ENCODE measurements around the gene NDUFA8.
A peak's percentile ranks its signal among the peaks of the same experiment; 100 is the strongest.

NDUFA8 gene

DNA sequence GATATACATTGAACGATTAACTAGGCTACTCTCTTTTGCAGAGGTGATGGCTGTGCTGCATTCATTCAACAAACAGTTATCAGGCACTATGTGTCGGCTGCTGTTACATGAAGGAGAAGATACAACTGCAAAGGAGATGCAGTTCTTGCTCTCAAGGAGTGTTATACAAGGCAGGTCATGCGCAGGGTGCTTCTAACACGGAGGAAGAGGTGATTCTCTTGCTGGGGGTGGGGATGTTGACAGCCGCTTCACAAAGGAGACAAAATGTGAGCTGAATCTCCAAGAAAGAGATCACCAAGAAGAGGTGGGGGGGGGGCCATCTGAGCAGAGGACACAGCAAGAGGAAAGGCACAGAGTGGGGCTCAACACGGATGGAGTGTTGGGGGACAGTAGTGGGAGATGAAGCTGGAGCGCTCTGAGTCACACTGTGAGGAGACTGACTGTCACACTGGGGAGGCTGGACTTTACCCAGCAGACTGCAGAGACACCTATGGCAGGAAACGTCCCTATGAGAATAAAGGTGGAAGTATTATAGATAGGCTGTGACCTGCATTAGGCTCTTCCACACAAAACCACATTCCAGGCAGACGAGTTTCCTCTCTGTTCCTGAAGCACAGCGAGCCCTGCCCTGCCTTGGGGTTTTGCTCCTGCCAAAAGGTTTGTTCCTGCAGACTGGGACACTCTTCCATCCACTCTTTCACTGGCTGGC lies 20.9 kb downstream of the NDUFA8 start:
- DNase-seq (ENCODE audit: extremely low read depth in 1 of 2, low read depth in 1 of 2): no peak

DNA sequence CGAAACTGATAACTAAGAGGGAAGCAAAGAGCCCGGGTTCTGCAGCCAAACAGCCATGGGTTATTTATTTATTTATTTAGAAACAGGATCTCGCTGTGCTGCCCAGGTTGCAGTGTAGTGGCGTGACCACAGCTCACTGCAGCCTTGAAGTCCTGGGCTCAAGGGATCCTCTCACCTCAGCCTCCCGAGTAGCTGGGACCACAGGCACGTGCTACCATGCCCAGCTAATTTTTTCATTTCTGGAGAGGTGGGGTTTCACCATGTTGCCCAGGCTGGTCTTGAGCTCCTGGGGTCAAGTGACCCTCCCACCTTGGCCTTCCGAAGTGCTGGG lies 24.1 kb downstream of the NDUFA8 start:
- no peak for DNase-seq (ENCODE audit: extremely low read depth in 1 of 2, low read depth in 1 of 2)

DNA sequence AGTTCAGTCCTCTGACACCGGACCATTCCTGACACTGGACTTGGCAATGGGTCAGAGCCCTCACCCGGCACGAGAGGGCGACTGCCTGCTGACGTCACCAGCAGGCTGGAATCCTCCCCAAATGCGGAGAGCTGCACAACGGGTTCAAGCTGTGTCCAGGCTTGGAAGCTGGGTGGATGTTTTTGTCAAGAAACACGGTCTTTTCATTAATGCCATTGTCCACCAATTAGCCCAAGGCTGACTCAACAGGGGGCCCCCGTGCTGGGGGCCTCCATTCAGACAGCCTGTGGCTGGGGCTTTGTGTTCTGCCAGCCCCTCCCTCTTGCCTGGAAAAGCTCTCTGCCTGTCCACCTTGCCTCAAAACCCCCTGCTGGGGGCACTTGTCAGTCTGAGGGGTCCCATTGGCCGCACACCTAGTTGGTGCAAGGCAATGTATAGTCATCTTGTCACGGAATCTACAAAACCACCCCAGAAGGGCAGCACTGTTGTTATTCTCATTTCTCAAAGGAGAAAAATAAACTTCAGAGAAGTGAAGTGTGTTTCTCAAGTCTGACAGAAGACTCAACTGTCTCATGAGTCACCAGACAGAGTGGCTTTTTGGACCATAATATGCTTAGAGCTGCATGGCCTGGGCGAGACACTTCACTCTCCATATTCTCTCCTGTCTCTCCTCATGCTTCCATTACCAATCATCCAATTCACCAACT lies 24.6 kb downstream of the NDUFA8 start:
- no peak for DNase-seq (ENCODE audit: extremely low read depth in 1 of 2, low read depth in 1 of 2)

DNA sequence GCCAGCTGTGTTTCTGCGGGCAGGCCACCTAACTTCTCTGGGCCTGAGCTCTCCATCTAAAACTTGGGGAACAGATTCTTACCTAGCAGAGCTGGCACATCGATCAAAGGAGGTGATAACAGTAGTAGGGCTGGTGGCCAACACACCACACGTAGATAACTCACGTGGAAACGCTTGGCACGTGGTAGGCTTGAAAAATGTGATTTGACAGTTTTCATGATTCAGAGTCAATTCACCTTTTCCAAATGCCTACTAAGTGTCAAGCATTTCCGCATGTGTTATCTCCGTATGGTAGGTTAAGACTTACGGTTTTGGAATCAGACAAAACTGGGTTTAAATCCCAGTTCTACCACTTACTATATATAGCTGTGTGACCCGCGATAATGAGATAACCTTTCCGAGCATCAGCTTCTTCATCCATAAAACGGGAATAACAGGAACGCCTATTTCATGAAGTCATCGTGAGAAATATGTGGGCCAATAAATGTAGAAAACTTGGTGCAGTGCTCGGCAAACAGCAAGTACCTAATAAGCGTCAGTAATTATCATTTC lies 25.5 kb downstream of the NDUFA8 start:
- DNase-seq (ENCODE audit: extremely low read depth in 1 of 2, low read depth in 1 of 2): no peak

DNA sequence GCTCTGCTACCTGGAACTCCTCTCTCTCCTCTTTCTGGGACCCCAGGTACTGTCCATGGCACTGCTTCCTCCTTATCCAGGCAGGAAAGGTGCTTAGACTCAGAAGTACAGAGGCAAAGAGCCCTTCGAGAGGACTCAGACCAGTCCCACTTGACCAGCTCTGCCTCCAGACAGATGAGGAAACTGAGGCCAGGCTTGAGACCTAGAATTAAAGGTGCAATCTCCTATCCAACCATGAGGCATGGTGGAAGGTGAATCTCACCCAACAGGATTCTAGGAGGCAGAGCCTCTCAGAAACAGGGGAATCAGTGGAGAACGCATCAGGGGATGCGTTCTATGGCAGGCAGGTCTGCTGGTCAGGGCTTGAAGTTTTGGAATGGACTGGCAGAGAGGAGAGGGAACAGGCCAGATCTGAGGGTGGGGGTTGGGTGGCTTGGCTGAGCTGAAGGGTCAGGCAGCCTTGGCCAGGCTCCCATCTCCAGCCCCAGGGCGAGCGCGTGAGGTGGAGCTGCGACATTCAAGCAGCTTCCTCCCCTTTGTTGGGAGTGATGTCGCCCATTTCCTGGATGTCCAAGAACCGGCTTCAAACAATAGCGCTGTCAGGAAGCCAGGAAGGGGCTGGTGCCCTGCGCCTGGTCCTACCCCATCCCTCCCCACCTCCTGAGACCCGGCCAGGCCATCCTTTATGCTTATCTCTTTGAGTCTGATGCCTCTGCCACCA lies 26.2 kb downstream of the NDUFA8 start:
- no peak for DNase-seq (ENCODE audit: extremely low read depth in 1 of 2, low read depth in 1 of 2)

DNA sequence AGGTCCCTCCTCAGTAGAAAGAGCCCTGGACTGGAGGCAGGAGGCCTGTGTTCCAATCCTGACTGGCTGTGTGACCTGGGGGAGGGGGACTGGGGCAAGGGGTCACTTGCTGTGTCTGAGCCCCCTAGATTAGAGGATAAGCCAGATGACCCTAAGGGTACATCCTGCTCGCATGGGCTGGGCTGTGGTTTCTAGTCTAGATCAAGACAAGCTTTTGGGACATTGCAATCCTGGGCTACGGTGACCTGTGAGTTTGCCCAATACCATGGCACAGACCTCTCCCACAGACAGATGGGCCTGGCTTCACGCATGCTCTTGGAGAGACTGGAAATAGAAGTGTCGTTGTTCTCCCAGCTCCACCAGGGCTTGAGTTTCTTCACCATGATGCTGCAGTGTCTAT lies 27.0 kb downstream of the NDUFA8 start:
- DNase-seq (ENCODE audit: extremely low read depth in 1 of 2, low read depth in 1 of 2): no peak

DNA sequence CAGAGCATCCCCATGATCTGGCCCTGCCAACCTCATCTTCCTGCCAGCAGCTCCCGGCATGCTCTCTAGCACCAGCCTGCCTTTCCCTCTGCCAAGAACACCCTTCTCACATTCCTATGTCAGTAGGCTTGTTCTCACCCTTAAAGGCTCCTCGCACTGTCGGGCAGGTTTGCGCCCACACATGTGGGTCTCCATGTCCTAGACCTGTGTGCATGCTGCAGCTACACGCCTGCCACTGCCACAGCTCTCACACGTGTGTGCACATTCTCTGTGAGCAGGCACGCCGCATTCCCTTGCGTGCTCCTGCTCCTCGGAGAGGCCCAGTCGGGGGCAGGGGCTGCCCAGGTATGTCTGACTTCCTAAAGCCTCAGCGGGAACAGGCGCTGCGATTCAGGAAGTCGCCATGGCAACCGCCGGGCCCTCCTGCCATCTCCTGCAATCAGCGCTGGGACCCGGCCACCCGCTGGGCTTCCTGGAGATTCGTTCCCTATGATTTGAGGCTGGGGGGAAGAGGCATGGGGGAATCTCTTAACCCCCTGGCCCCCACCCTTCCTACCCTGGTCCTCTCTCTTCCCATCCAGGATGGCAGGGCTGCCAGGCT lies 28.1 kb downstream of the NDUFA8 start:
- DNase-seq (ENCODE audit: extremely low read depth in 1 of 2, low read depth in 1 of 2): no peak

DNA sequence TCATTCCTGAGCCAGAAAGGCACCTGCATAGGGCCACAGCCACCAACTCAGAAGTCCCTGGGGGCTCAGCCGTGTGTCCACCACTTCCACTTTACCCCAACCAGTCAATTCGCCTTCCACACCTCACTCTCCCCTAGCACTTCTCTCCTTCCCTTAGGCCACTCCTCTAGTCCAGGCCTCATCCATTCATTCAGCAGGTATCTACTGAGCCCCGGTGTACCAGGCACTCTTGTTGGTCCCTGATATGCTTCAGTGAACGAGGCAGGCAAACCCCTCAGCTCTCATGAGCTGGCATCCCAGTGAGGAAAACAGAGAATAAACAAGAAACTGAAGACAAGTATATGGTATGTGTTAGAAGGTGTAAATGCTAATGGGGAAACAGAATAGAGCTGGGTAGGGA lies 28.7 kb downstream of the NDUFA8 start:
- no peak for DNase-seq (ENCODE audit: extremely low read depth in 1 of 2, low read depth in 1 of 2)

DNA sequence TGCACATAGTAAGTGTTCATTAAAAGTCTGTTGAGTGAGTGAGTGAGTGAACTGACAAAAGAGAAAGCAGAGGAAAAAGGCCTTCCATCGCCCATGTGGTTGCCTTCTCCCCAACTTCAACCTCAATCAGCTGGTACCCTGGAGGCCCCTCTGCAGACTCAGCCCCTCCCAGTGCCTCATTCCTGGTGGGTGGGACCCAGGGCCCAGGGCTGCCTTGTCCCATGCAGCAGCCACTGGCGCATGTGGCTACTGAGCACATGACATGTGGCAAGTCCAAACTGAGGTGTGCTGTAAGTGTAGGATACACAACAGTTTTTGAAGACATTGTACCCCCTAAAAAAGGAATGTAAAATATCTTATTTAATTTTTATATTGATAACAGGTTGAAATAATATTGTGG lies 29.6 kb downstream of the NDUFA8 start:
- no peak for DNase-seq (ENCODE audit: extremely low read depth in 1 of 2, low read depth in 1 of 2)

DNA sequence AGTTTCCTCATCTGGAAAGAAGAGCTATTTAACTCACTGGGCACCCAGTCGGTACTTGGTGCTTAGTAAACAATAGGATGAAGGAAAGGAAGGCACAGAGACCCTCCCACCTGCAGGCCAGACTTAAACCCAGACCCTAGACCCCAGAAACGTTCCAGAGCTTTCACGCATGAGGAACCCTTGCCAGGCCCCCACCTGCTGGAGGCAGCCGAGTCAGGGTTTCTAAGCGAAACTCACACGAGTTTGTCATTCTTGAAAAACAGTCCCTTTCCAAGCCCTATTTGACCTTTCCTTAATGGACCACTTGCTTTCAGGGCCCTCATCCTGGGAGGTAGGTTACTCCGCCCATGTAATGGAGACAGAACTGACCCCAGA lies 30.6 kb downstream of the NDUFA8 start:
- no peak for DNase-seq (ENCODE audit: extremely low read depth in 1 of 2, low read depth in 1 of 2)

DNA sequence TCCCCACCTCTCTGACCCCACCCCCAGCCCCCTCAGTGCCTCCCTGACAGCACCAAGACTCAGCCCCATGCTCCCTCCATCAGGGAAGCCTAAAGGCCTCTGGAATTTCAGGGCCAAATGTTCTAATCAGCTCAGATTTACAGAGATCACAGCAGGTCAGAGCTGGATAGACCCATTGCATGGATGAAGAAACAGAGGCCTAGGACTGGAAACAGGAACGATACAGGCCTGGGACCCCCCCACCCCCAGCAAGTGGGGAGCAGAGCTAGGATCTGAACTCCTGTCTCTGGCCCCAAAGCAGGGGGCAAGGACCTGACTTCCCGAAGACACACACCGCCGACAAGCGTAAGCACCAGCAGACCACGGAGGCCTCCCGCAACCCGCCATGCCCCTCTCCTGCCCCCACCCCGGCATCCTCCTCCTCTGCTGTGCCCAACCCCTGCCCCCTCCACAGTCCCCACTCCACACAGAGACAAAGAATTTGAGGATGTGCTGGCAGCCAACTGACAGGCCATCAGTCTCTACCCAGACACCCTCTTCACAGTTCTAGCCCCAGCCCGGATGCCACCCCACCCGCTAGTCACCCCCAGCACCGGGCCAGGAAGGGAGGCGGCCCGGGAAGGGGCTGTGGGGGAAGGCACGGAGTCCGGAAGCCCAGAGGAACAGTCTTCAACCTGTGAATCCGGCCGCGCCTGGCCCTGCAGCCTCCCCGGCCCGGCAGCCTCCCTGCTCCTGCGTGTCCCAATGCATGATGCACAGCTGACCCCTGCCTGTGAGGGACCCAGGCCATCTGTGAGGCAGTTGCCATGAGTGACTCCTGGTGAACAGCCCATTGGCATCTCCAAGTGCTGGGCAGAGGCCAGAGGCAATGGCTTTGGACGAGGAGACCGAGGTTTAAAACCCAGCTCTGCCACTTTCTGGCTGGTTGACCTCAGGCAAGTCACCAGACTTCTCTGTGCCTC lies 31.3 kb downstream of the NDUFA8 start:
- DNase-seq (ENCODE audit: extremely low read depth in 1 of 2, low read depth in 1 of 2): no peak

DNA sequence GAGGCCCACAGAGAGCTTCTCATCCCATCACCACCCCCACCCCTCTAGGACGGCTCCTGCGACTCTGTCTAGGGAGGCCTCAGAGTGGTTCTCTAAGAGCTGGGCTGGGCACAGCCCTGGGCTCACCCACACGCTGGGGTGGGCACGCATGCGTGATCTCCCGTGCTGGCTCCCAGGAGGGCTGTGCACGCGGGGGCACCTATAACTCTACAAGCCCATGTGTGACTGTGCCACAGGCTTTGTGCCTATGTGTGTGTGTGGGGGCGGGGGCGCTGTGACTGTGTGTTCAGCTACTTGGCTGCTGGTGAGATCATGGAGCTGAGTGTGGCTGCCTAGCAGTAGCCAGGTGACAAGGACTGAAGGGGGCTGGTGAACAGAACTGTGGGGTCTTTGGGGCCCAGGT lies 32.2 kb downstream of the NDUFA8 start:
- DNase-seq (ENCODE audit: extremely low read depth in 1 of 2, low read depth in 1 of 2): no peak

DNA sequence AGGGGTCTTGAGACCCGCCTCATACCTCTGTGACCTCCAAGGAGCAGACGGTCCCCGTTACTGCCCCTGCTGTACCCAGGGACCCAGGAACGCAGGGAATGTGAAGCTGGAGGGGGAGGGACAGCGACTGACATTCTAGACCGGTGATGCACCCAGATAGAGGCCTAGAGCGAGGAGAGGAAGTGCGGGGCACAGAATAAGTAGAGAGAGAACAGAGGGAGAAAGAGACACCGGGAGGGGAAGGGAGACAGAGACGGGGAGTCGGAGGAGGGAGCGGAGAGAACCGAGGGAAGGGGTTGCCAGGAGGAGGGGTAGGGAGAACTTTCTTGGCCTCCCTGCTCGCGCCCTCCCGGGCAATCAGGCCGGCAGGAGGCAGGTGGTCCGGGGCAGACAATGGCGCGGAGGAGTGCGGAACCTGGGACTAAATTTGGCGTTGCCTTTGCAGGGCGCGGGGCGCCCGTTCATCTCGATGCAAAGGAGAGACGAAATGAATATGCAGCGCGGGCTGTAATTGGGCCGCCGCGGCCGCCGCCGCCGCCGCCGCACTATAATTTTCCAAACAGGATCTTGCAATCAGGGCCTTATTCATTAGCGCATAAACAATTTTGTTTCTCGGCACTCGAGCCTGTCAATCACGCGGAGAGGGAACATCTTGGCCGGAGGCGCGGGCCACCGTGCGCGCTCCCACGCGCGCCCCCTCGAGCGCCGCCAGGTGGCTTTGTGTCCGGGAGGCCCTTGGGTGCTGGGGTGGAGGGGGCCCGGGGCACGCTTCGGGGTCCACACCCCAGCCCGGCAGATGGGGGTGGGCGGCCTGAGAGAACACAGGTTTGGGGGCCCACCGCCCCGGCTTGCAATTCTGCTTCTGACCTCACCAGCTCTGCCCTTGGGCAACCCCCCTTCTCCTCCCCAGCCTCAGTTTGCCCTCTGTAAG lies 33.0 kb downstream of the NDUFA8 start:
- DNase-seq (ENCODE audit: extremely low read depth in 1 of 2, low read depth in 1 of 2): no peak

DNA sequence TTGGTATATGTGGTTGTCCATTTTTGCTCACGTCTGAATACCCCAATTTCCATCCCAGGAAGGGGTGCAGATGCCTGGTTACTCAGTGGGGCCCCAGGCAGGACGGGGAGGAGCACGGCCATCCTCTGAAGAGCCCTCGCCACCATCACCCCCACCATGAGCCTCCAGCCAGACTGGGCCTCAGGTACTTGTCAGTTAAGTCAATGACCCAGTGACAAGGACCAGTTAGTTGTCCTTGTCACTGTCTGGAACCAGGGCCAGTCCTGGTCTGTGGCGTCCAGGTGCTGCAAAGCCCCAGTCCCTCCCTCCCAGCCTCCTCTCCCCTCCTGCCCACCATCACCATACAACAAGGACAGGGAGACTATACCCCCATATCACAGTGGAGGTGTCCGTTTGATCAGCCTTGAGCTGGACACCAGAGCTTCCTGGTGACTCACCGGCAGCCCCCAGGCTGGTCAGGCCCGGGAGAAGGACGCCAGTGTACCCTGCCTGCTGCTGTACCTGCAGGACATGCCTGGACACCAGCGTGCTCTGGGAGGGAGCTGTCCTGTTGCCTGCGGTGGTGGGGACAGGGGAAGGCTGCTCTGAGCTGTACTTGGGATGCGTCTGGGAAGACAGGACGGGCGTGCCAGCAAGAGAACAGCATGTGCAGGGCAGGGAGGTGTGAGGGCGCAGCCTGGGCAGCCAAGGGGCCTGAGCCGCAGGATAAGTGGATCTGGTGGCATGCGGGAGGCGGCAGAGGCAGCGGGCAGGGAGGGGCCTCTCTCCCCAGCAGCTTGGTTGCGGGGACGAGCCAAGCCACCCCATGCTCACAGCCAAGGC lies 33.9 kb downstream of the NDUFA8 start:
- DNase-seq (ENCODE audit: extremely low read depth in 1 of 2, low read depth in 1 of 2): no peak

DNA sequence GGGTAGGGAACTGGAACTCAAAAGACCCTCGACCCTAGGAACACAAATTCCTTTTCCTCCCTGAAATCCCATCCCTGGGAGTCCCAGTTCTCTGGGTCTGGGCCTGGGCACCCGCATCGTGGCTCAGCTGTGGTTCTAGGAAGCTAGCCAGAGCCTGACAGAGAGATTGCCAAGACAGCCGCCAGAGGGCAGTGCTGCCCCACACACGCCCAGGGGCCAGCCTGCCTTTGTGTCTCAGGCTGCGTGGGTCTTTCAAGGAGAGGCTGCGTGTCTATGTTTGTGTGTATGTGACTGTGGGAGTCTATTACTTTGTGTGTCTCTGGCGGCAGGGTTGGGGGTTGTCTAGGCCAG lies 34.4 kb downstream of the NDUFA8 start:
- peak; percentile 32 to 67 for DNase-seq (ENCODE audit: extremely low read depth in 1 of 2, low read depth in 1 of 2)

DNA sequence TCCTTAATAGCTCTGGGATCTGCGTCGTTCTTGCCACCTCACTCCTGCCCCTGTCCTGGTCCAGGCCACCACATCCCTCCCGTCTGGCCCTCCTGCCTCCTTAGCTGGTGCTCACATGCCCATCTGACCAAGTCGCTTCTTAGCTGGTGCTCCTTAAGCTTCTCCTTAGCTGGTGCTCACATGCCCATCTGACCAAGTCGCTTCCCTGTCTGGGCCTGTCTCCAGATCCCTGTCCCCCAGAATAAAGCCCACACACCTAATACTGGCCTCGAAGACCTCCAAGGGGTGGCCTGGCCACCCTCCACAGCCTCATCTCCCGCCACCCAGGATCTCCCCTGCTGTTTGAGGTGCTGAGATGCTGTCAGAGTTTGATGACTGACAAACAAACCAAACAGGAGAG lies 35.1 kb downstream of the NDUFA8 start:
- DNase-seq (ENCODE audit: extremely low read depth in 1 of 2, low read depth in 1 of 2): no peak

DNA sequence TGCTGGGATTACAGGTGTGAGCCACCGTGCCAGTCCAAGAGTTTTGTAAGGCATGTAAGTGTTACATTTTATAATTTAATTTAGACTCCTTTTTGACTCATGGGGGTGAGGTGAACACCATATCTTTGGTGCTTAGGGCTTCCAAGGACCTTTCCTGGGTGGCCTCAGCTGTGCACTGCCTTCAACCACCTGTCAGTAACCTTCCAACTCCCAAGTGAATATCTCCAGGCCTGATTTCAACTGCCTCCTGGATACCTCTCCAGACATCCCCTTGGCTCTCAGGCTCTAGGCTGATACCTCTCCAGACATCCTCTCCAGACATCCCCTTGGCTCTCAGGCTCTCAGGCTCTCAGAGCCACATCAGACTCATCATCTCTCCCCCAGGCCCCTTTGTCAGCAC lies 35.5 kb downstream of the NDUFA8 start:
- no peak for DNase-seq (ENCODE audit: extremely low read depth in 1 of 2, low read depth in 1 of 2)

DNA sequence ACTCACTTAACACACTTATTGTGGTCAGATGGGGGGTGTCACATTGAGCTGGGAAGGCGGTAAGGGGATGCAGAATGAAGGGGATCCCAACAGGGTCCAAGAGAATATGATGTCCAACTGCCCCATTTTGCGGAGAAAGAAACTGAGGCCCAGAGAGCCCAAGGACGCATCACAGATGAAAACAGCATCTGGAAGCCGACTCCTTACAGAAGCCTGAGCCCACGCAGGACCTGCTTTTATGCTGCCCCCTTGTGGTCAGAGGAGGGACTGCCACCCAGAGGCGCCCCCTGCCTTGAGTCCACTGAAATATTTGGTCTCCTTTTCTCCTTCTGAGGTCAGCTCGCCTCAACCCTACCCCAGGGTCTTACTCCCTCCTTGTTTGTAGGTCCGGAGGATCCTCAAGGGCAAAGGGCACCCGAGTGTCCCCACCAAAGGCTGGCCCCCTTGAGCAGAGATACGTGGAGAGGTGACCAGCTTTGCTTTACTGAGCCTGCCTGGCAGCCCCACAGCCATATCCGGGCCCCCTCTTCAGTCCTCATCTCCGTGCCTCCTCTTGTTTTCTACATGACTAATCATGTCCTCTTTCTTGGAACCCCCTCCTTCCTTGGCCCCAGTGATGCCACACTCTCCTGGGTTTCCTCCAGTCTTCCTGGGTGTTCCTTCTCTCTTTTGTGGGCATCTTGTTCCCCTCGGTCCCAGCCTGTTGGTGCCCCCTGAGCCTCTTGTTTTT lies 36.5 kb downstream of the NDUFA8 start:
- DNase-seq (ENCODE audit: extremely low read depth in 1 of 2, low read depth in 1 of 2): peak; percentile 19 to 57
